H9 (cell line): ENCODE measurements around the gene RNF40. TPM values are rescaled to one million over a fixed set of nuclear protein-coding genes. Genes with fewer than 3 reads are reported as not detected.

Experiments
- DNase-seq: peaks from one replicate; pipeline ENCODE4 v3.0.0-alpha.2; 2017
- H2AFZ ChIP-seq: one replicate; pipeline ENCODE4 v1.6.1; 2013; ENCODE audit warnings: mild to moderate bottlenecking, low read length, control low read depth, moderate library complexity
- H2AK5ac ChIP-seq: 2 replicates; pipeline ENCODE4 v1.6.1; 2013; ENCODE audit warnings: low read length, control low read depth, mixed read lengths; ENCODE audit not compliant: insufficient read length
- H2BK120ac ChIP-seq: one replicate; pipeline ENCODE4 v1.6.1; 2013; ENCODE audit warnings: low read depth, mild to moderate bottlenecking, low read length, control low read depth, inconsistent platforms; ENCODE audit not compliant: poor library complexity, severe bottlenecking
- H2BK12ac ChIP-seq: 2 replicates; pipeline ENCODE4 v1.6.1; 2013; ENCODE audit warnings: low read length, control low read depth, mixed read lengths, low read depth; ENCODE audit not compliant: insufficient read length
- H2BK15ac ChIP-seq: 2 replicates; pipeline ENCODE4 v1.6.1; 2013; ENCODE audit warnings: low read depth, low read length, control low read depth
- H2BK20ac ChIP-seq: one replicate; pipeline ENCODE4 v1.6.1; 2013; ENCODE audit warnings: low read depth, mild to moderate bottlenecking, low read length, control low read depth, inconsistent platforms; ENCODE audit not compliant: poor library complexity, severe bottlenecking
- H2BK5ac ChIP-seq: 2 replicates; pipeline ENCODE4 v1.6.1; 2013; ENCODE audit warnings: low read length, control low read depth, mixed read lengths; ENCODE audit not compliant: insufficient read length
- H3K14ac ChIP-seq: 2 replicates; pipeline ENCODE4 v1.6.1; 2013; ENCODE audit warnings: low read length, control low read depth; ENCODE audit not compliant: insufficient read depth
- H3K18ac ChIP-seq: 2 replicates; pipeline ENCODE4 v1.6.1; 2013; ENCODE audit warnings: low read depth, mild to moderate bottlenecking, mixed read lengths, low read length, control low read depth; ENCODE audit not compliant: insufficient read length
- H3K23ac ChIP-seq: 2 replicates; pipeline ENCODE4 v1.6.1; 2013; ENCODE audit warnings: low read length, control low read depth, mixed read lengths, low read depth; ENCODE audit not compliant: insufficient read length
- H3K23me2 ChIP-seq: 2 replicates; pipeline ENCODE4 v1.6.1; 2013; ENCODE audit warnings: low read depth, mild to moderate bottlenecking, mixed read lengths, low read length, control low read depth; ENCODE audit not compliant: insufficient read length, poor library complexity, severe bottlenecking
- H3K27ac ChIP-seq: 2 replicates; pipeline ENCODE4 v1.5.1; 2013; ENCODE audit warnings: low read length, control low read depth, mixed read lengths, low read depth; ENCODE audit not compliant: insufficient read length
- H3K27me3 ChIP-seq: 2 replicates; pipeline ENCODE4 v1.6.1; 2013; ENCODE audit warnings: low read length, control low read depth, inconsistent platforms; ENCODE audit not compliant: insufficient read depth
- H3K4ac ChIP-seq: 2 replicates; pipeline ENCODE4 v1.6.1; 2013; ENCODE audit warnings: low read depth, mild to moderate bottlenecking, control low read depth, inconsistent platforms, low read length, moderate library complexity
- H3K4me1 ChIP-seq: 2 replicates; pipeline ENCODE4 v1.6.1; 2013; ENCODE audit warnings: low read length, control low read depth, inconsistent platforms; ENCODE audit not compliant: insufficient read depth
- H3K4me2 ChIP-seq: 2 replicates; pipeline ENCODE4 v1.6.1; 2013; ENCODE audit warnings: low read length, control low read depth, mixed read lengths; ENCODE audit not compliant: insufficient read length, insufficient read depth
- H3K56ac ChIP-seq: 2 replicates; pipeline ENCODE4 v1.6.1; 2013; ENCODE audit warnings: low read depth, mild to moderate bottlenecking, mixed read lengths, low read length, control low read depth; ENCODE audit not compliant: insufficient read length
- H3K79me1 ChIP-seq: 2 replicates; pipeline ENCODE4 v1.6.1; 2013; ENCODE audit warnings: low read depth, mild to moderate bottlenecking, moderate library complexity, low read length, control low read depth, inconsistent platforms; ENCODE audit not compliant: insufficient read depth, poor library complexity, severe bottlenecking
- H3K79me2 ChIP-seq: 2 replicates; pipeline ENCODE4 v1.6.1; 2013; ENCODE audit warnings: low read length, control low read depth, inconsistent platforms; ENCODE audit not compliant: insufficient read depth
- H3K9ac ChIP-seq: 2 replicates; pipeline ENCODE4 v1.6.1; 2013; ENCODE audit warnings: low read length, control low read depth, mixed read lengths; ENCODE audit not compliant: insufficient read length; ENCODE audit errors: extremely low read depth
- H3K9me3 ChIP-seq: one replicate; pipeline ENCODE4 v1.6.1; 2013; ENCODE audit warnings: low read depth, low read length, inconsistent platforms; ENCODE audit not compliant: control insufficient read depth
- H3T11ph ChIP-seq: one replicate; pipeline ENCODE4 v1.6.1; 2013; ENCODE audit warnings: mild to moderate bottlenecking, low read length, control low read depth, inconsistent platforms
- H4K20me1 ChIP-seq: one replicate; pipeline ENCODE4 v1.6.1; 2013; ENCODE audit not compliant: control insufficient read depth, insufficient read length, insufficient read depth
- H4K5ac ChIP-seq: 2 replicates; pipeline ENCODE4 v1.6.1; 2013; ENCODE audit warnings: low read depth, mild to moderate bottlenecking, mixed read lengths, low read length, control low read depth; ENCODE audit not compliant: insufficient read length
- H4K8ac ChIP-seq: replicated peaks from 2 replicates; pipeline ENCODE4 v1.6.1; 2013; ENCODE audit warnings: low read length, control low read depth, mixed read lengths, low read depth; ENCODE audit not compliant: insufficient read length
- H4K91ac ChIP-seq: 2 replicates; pipeline ENCODE4 v1.6.1; 2013; ENCODE audit warnings: low read depth, mild to moderate bottlenecking, moderate library complexity, mixed read lengths, low read length, control low read depth; ENCODE audit not compliant: insufficient read length
- H3K27ac Mint-ChIP-seq, 3 experiments: 2 replicates in 2 of 3; 3 replicates in 1 of 3; pipeline ENCODE4 v1.8.0; 2020 to 2021; ENCODE audit warnings: mixed read lengths in 3 of 3, mild to moderate bottlenecking in 1 of 3, moderate library complexity in 1 of 3
- H3K27me3 Mint-ChIP-seq: 2 replicates; pipeline ENCODE4 v1.8.0; 2021; ENCODE audit warnings: low read depth, mild to moderate bottlenecking, moderate library complexity, mixed read lengths
- H3K36me3 Mint-ChIP-seq, 3 experiments: 2 replicates in 2 of 3; 3 replicates in 1 of 3; pipeline ENCODE4 v1.8.0; 2020 to 2021; ENCODE audit warnings: low read depth in 3 of 3, mixed read lengths in 3 of 3; ENCODE audit not compliant: insufficient read depth in 1 of 3
- H3K4me1 Mint-ChIP-seq, 2 experiments: 2 replicates each; pipeline ENCODE4 v1.8.0; 2020; ENCODE audit warnings: mixed read lengths in 2 of 2
- H3K4me3 Mint-ChIP-seq, 2 experiments: 2 replicates in 1 of 2; 3 replicates in 1 of 2; pipeline ENCODE4 v1.8.0; 2020 to 2021; ENCODE audit warnings: mild to moderate bottlenecking in 2 of 2, mixed read lengths in 2 of 2, moderate library complexity in 1 of 2
- H3K9me3 Mint-ChIP-seq, 2 experiments: 2 replicates in 1 of 2; 3 replicates in 1 of 2; pipeline ENCODE4 v1.8.0; 2020; ENCODE audit warnings: mild to moderate bottlenecking in 2 of 2, mixed read lengths in 2 of 2, moderate library complexity in 1 of 2
- WGBS: extraction: QIAGEN DNeasy Blood & Tissue Kit; methylation state at CpG from one replicate; pipeline ENCODE4 v1.1.7; 2013; ENCODE audit warnings: missing lambda C conversion rate, low lambda C conversion rate, mixed read lengths; ENCODE audit not compliant: insufficient read length; ENCODE audit errors: extremely low coverage; 5-methylcytosine and 5-hydroxymethylcytosine counted together
- total RNA-seq: library from RNA; stranded (reverse); gene quantifications from 2 replicates; pipeline ENCODE4 v1.2.1, GENCODE V29; 2021
- TF ChIP-seq, protein P1 (sequence below): fragments of 200-600 bp; sonication (generic); conservative IDR thresholded peaks from 3 replicates; pipeline ENCODE4 v1.8.0; 2021; ENCODE audit warnings: antibody characterized with exemption, mild to moderate bottlenecking

RNF40 gene
- total RNA-seq, 1 experiment from 2014 or later = 103 TPM

DNA sequence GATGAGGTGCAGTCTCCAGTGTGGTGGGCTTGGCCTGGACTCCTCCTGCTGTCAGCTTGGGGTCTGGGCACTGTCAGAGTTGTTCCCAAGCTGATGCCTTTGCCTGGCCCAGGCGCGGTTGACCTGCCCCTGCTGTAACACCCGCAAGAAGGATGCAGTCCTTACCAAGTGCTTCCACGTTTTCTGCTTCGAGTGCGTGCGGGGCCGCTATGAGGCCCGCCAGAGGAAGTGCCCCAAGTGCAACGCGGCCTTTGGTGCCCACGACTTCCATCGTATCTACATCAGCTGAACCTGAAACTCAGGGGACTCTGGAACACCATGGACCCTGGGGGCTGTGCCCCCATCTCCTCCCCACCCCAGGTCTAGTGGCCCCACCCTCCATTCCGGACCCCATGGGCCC is 11.7 kb downstream of the RNF40 start:
- no peak overlapping the region for H3K9ac ChIP-seq
- no CpG with 5 or more reads among the region's 14 CpGs for WGBS
- Mint-ChIP-seq H3K27ac (no peak overlapping the region), H3K27me3 (peaks cover 3% of the 10 kb centered on the region; the same call in 1 of the 2 replicates), H3K9me3 (no peaks in the 10 kb centered on the region), H3K4me3 (no peak overlapping the region), H3K4me1 (peaks cover 14 to 17% of the 10 kb centered on the region in 2 experiments), H3K36me3 (peaks cover 31 to 59% (median 44%) of the 10 kb centered on the region in 3 experiments)
- no peak overlapping the region for H4K8ac ChIP-seq
- H2AFZ ChIP-seq = no peak overlapping the region
- TF ChIP-seq, protein P1, sequence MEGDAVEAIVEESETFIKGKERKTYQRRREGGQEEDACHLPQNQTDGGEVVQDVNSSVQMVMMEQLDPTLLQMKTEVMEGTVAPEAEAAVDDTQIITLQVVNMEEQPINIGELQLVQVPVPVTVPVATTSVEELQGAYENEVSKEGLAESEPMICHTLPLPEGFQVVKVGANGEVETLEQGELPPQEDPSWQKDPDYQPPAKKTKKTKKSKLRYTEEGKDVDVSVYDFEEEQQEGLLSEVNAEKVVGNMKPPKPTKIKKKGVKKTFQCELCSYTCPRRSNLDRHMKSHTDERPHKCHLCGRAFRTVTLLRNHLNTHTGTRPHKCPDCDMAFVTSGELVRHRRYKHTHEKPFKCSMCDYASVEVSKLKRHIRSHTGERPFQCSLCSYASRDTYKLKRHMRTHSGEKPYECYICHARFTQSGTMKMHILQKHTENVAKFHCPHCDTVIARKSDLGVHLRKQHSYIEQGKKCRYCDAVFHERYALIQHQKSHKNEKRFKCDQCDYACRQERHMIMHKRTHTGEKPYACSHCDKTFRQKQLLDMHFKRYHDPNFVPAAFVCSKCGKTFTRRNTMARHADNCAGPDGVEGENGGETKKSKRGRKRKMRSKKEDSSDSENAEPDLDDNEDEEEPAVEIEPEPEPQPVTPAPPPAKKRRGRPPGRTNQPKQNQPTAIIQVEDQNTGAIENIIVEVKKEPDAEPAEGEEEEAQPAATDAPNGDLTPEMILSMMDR = no peak
- H2AK5ac ChIP-seq = no peak overlapping the region
- no peak overlapping the region for H3K18ac ChIP-seq
- no peaks in the 10 kb centered on the region for H4K20me1 ChIP-seq
- no peak overlapping the region for H3K27ac ChIP-seq
- H4K5ac ChIP-seq = no peak overlapping the region
- no peak overlapping the region for H2BK12ac ChIP-seq
- no peak overlapping the region for H3T11ph ChIP-seq
- H2BK15ac ChIP-seq = no peak overlapping the region
- no peaks in the 10 kb centered on the region for H3K27me3 ChIP-seq
- no peak overlapping the region for H4K91ac ChIP-seq
- H3K4me2 ChIP-seq = no peak overlapping the region
- no peak overlapping the region for H2BK5ac ChIP-seq
- H3K56ac ChIP-seq = no peak overlapping the region
- no peak overlapping the region for H3K14ac ChIP-seq
- no peak overlapping the region for H3K23ac ChIP-seq
- H3K4ac ChIP-seq = no peak overlapping the region
- no peaks in the 10 kb centered on the region for H3K4me1 ChIP-seq
- no peaks in the 10 kb centered on the region for H3K9me3 ChIP-seq
- peaks cover 4% of the 10 kb centered on the region for H3K23me2 ChIP-seq
- no peaks in the 10 kb centered on the region for H3K79me2 ChIP-seq
- no peak overlapping the region for H2BK20ac ChIP-seq
- DNase-seq = no peak
- no peaks in the 10 kb centered on the region for H3K79me1 ChIP-seq
- no peak overlapping the region for H2BK120ac ChIP-seq
